ENCODE data around the gene C2CD2.

The C2CD2 gene

DNA sequence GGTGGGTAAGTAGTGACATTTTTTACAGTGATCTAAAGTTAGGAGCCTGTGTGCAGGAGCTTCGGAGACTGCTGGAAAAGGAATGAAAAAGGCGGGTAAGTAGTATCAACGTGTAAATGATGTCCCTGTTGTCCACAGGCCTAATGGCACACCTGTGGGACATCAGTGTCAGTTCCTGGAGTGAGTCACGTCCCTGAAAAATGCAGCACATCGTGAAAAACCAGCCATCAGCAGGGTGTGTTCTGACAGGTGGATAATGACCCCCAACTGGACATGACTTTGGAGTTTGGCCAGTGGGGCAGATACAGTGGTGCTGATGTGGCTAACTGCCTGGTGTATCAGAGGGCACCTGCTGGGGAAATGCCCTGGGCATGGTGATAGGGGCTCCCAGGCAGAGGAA is 62.7 kb downstream of the C2CD2 start:
- H3K4me3 ChIP-seq (ENCODE audit: low read length) = no peak overlapping the region
- no peak for TF ChIP-seq ZNF274 (IDR thresholded peaks at IDR 0.05; ENCODE audit: low read depth, low read length)

DNA sequence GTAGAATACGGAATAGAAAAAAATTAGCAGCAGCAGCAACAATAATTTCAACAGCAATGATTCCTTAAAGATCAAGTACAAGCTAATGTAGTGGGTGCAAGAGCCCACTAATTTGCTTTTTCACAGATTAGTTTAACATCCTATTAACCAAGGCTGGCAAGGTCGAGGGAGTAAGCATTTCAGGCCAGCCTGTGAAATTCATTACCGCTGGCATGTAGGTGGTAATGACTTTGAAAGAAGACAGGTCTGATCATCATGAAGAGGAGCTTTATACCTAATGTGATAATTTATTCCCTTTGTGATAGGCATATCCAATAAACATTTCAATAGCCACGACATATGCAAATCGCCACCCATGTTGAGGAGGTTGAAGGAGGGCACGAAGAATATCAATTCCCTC is 63.5 kb downstream of the C2CD2 start:
- H3K4me3 ChIP-seq (ENCODE audit: low read length) = no peak overlapping the region
- TF ChIP-seq ZNF274 (IDR thresholded peaks at IDR 0.05; ENCODE audit: low read depth, low read length) = no peak

DNA sequence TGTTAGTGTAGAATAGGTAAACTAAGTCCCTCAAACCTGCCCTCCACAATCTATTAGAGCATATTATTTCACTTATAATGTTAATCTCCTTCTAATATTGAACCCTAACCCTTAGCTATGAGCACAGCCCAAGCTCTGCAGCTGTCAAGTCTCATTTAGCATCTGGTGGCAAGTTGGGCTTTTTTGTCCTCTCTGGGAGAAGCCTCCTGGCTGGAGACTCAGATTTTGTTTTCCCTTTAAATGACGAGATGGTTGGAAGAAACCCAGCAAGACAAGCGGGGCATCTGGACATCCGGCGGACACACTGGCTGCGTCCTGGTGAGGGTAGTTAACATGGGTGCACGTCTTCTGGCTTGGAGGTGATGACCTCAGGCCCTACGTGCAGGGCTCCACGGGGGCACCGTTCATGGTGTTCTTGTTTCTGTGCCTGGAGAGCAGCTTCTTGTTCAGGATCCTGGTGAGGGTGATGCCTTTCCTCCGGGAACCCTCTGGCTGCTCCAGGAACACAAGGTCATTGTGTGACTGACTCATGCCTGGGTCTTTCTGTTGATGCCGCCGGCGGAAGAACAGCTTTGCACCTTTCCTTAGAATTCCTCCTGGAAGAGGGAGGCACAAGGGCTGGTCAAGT is 65.0 kb downstream of the C2CD2 start:
- H3K4me3 ChIP-seq (ENCODE audit: low read length) = no peak overlapping the region
- no peak for TF ChIP-seq ZNF274 (IDR thresholded peaks at IDR 0.05; ENCODE audit: low read depth, low read length)

DNA sequence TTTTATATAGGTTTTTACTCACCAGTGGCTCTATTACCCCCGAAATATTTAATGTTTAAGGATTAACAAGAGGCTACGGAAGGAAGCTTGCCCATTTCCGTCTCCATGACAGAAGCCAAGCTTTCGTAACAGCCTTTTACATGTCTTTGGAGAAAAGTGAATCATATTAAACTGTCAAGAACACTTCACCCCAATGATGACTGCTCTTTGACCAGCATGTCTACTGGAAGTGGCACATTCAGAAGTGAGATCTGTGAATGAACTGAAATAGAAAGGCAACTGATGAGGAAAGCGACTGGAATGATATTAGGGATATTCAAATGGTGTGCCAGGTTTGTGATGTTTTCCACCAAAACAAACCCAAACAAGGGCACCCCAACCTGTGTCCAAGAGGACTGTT is 66.2 kb downstream of the C2CD2 start:
- TF ChIP-seq ZNF274 (IDR thresholded peaks at IDR 0.05; ENCODE audit: low read depth, low read length) = no peak
- no peak overlapping the region for H3K4me3 ChIP-seq (ENCODE audit: low read length)

DNA sequence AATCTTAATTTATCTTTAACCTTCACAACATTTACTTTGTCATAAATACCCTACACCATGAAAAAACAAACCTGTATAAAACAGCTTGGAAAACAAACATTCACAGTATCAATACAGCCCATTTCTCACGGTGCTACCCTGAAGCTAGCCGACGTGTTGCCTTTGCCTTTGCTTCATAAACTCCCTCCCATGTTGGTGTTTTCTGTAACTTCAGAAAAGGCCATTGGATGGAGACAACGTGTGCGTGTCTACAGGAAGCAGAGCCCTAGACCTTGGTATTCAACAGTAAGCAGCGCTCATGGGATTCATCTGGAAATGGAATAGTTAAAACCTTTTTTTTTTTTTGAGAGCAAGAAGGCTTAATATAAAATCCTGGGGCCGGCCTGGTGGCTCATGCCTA is 67.5 kb downstream of the C2CD2 start:
- no peak overlapping the region for H3K4me3 ChIP-seq (ENCODE audit: low read length)
- no peak for TF ChIP-seq ZNF274 (IDR thresholded peaks at IDR 0.05; ENCODE audit: low read depth, low read length)

DNA sequence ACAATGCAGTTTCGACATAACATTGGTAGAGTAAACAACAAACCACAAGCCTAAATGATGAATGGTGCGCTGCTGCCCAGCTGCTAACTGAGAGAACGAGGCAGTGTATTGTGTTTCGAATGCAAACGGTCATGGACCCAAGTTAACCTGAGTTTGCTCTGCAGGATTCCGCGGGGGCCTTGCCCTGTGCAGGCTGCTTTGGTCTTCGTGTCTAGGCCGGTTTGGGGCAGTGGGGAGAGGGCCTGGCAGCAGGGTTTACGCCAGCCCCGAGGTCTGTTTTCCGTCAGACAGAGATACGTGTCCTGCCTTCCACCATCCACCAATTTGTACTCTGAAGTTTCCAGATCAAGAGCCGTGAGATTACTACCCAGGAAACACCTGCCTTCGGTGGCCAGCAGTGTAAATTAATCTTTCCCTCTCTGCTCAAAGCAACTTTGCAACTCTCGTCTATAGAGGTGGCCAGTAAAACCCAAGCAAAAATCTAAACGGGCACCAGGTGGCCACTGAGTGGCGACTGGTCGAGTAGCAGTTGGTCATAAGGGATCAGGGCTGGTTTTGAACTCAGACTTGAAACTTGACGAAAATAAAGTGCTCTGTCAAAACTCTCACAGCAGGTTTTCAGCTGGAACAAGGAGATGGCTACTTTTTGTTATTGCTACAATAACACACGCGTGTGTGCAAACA is 68.3 kb downstream of the C2CD2 start:
- no peak overlapping the region for H3K4me3 ChIP-seq (ENCODE audit: low read length)
- TF ChIP-seq ZNF274 (IDR thresholded peaks at IDR 0.05; ENCODE audit: low read depth, low read length) = no peak

DNA sequence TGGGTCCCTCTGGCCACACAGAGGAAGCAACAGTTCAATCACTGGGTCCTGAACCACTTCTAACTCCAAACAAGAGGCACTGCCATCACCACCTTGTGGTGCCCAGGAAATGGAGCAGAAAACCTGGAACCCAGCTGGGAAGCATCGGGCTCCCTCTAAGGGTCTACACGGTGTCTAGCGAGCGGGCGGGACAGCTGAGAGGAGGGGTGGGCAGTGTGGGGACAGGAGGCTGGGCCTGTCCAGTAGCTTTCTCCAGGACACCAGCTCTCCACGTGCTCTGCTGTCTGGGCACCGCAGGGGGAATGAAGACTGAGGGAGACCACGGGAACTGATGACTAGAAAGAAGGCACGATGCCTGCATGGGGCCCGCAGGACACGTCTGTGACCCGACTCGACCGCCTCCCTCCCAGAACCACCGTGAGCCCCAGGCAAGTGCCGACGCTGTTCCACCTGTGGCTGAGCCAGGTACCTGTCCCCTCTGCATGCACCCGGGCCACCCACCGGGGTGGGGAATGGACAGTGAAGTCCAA is 69.3 kb downstream of the C2CD2 start:
- no peak overlapping the region for H3K4me3 ChIP-seq (ENCODE audit: low read length)
- no peak for TF ChIP-seq ZNF274 (IDR thresholded peaks at IDR 0.05; ENCODE audit: low read depth, low read length)

DNA sequence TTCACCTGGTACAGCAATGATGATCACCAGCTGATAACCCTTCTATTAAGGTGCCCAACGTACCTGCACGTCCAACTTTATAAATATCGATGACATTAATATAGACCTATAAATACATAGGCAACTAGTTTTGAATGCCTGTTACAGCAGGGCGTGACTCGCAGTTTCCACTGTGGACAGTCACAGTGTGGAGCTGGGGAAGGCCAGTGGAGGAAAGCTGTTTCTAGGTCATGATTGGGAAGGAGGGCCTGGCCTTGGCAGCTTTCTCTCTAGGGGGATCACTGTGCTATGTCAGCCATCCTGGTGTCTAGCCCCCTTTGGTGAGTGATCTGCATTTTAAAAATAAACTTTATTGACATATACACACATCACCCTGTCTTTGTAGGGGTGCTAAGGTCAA is 70.2 kb downstream of the C2CD2 start:
- no peak overlapping the region for H3K4me3 ChIP-seq (ENCODE audit: low read length)
- no peak for TF ChIP-seq ZNF274 (IDR thresholded peaks at IDR 0.05; ENCODE audit: low read depth, low read length)

DNA sequence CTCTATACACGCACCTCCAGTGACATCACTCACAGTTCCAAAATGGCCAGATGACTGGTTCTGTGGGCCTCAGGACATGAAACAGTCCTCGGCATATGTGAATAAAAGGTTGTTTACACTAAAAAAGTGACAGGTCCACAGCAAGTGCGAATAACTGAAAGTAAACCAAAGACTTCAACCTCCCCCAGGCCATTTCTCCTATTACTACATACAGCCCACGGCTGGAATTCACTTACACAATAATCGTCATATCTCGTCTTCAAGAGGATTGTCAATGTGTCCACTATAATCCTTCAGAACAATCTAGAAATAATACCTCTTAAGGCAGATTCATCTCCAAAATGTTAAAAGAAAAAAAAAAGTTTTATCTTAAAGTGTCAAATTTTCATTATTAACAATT is 72.8 kb downstream of the C2CD2 start:
- TF ChIP-seq ZNF274 (IDR thresholded peaks at IDR 0.05; ENCODE audit: low read depth, low read length) = no peak
- no peak overlapping the region for H3K4me3 ChIP-seq (ENCODE audit: low read length)

DNA sequence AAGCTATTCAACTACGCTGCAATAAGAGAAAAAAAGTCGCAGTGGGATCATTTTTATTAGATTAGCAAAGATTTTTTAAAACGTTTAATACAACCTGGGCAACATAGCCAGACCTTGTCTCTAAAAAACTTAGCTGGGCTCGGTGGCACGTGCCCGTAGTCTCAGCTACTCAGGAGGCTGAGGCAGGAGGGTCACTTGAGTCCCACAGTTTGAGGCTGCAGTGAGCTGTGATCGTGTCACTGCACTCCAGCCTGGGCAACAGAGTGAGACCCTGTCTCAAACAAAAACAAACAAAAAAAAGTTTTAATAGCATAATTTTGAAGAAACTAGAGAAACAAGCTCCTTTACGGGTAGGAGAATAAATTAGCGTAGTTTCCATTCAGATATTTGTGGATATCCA is 73.7 kb downstream of the C2CD2 start:
- no peak overlapping the region for H3K4me3 ChIP-seq (ENCODE audit: low read length)
- TF ChIP-seq ZNF274 (IDR thresholded peaks at IDR 0.05; ENCODE audit: low read depth, low read length) = no peak

DNA sequence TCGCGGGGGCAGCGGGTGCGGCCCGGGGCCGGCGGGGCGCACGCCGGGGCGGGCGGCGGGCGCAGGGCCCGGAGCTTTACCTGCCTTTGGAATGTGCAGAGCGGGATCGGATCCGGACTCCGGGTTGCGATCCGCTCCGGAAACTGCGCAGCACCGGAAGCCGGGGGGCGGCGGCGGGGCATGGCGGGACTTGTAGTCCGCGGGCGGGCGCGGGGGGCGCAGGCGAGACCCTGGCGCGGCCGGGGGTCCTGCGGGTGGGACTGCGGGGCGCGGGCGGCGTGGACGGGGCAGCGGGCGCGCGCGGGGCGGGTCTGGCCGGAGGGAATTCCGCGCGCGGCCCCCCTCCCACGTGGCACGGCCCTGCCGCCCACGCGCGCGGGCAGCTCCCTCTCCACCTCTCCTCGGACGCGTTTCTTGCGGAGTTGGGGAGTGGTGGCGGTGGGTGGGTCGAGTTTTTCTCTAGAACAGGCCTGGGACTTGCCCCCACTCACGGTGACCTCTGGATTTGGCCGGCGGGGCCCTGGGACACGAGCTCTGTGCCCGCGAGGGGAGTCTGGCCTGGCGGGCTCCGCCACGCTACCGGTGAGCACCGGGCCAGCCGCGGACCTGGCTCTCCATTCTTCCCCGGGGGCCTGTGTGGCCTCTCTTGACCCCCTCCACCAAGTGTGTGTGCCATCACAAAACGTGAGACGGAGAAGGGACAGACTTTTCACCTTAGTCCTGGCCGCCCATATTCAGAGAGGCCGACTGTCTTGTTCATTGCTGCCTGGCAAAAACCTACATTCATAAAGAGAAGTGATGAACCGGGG is 74.4 kb downstream of the C2CD2 start, which contains the start of gene PRDM15:
Gene PRDM15 (minus strand): TSS at position 155 of the 809 bp plus-strand sequence. CDS start 18,981 bp downstream, outside the sequence.
- H3K4me3 ChIP-seq (ENCODE audit: low read length) = peak within 1 kb of the TSS; percentile 69
- TF ChIP-seq ZNF274 (IDR thresholded peaks at IDR 0.05; ENCODE audit: low read depth, low read length) = no peak

DNA sequence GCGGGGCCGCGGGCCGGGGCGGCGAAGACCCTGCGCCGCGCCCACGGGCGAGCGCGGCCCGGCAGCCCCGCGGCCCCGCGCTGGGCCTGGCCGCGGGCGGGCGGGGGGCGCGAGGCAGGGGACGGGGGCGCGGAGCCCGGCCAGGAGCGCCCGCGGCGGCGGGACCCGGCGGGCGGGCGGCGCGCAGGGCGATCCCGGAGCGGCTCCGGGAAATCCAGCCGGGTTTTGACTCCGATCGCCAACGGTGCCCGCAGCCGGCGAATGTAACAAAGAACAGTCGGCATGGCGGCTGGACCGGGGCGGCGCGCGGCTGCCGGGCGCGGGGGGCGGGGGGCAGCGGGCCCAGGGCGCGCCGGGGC is 75.0 kb downstream of the C2CD2 start:
- peak overlapping the region; percentile 69 for H3K4me3 ChIP-seq (ENCODE audit: low read length)
- TF ChIP-seq ZNF274 (IDR thresholded peaks at IDR 0.05; ENCODE audit: low read depth, low read length) = no peak

DNA sequence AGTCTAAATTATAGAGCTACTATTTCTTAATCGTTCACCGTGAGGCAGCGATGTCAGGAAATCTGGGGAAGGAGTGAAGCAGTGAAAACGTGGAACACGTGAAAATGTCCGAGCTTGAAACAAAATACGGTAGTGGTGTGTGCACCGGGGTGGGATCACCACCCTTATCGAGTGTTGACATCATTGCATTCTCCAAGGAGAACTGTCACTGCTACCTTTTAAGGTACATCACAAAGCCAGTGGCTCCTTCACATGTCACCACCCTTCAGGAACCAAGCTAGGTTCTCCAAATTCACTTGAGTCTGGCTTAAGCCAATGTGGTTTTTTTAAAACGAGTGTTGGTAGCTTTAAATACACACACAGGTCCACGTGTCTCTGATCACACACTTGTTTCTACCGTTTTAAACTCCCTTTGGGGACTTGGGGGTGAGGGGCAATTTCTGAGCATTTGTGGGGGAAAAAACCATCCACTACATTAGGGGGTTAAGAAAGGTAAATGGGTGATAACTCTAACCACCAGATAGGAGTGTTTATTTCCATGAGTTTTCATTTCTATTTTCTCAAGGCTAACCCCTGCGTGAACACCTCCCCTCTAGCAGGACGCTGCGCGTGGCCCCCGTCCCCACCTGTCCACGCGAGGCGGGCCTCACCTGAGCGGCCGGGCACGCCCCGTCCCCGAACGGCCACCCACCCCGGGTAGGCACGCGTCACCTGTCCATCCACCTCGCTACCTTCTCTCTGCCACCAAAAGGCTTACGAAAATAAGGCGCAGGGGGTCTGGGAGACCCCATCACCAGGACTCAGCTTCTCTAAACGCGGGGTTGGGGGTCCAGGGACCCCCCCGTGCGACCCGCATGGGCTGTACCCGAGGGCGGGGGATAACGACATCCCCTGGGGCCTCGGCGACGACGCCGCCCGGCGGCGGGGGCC is 75.7 kb downstream of the C2CD2 start:
- peak overlapping the region; percentile 69 for H3K4me3 ChIP-seq (ENCODE audit: low read length)
- no peak for TF ChIP-seq ZNF274 (IDR thresholded peaks at IDR 0.05; ENCODE audit: low read depth, low read length)
